ENCODE data around the gene NCBP1.
"Not testable (repeated sequence)": the region's sequence is repeated elsewhere in the genome, so short reads cannot be mapped to it uniquely, and the experiment has no call there.

Gene NCBP1, protein sequence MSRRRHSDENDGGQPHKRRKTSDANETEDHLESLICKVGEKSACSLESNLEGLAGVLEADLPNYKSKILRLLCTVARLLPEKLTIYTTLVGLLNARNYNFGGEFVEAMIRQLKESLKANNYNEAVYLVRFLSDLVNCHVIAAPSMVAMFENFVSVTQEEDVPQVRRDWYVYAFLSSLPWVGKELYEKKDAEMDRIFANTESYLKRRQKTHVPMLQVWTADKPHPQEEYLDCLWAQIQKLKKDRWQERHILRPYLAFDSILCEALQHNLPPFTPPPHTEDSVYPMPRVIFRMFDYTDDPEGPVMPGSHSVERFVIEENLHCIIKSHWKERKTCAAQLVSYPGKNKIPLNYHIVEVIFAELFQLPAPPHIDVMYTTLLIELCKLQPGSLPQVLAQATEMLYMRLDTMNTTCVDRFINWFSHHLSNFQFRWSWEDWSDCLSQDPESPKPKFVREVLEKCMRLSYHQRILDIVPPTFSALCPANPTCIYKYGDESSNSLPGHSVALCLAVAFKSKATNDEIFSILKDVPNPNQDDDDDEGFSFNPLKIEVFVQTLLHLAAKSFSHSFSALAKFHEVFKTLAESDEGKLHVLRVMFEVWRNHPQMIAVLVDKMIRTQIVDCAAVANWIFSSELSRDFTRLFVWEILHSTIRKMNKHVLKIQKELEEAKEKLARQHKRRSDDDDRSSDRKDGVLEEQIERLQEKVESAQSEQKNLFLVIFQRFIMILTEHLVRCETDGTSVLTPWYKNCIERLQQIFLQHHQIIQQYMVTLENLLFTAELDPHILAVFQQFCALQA

DNA sequence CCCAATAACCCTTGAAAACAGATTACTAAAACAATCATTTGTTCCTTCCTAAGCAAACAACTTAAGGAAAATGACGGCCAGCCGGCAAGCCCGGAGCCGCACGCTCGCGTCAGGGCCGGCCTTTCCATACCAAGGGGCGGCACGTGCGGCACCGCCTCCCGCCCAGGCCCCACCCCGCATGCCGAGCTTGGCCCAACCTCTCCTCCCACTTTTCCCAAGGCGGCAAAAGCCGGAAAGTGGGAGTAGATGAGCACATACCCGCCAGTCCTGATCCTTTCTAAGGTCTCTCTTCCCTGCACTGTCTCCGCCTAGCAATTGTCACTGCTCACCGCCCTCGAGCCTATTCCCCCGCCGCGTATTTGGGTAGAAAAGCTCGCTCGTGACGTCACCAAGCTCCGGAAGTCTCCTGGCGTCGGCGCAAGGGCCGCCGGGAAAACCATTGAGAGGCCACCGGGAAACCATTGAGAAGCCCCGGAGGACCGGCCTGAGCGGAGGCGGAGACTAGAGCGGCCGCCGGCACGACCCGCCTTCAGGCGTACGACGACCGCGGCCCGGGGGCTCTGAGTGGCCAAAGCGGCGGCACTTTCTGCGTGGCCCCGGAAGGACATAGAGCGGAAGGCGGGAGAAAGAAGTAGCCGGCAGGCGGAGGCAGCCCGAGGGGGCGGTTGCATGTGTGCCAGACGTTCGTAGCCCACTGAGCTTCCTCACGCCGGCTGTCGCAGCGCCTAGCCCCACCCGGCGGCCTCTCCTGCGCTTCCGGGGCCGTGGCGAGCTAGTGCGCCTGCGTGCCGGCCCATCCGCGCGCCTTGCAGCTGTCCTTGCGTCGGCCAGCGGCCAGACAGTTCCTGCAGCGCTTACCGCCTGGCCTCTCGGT, at the start of gene NCBP1, which contains the start of gene TSTD2:
Gene NCBP1, plus strand, starts transcription at position 837 of the 874 bp plus-strand sequence. CDS start 61 bp downstream, outside the sequence.
Gene TSTD2, minus strand, starts transcription at position 384 of the 874 bp plus-strand sequence. CDS start 5,806 bp downstream, outside the sequence.
- peak; percentile 97 to 98 for DNase-seq

GRCh38 chr9:97584778-97585177, 48.8 kb upstream of the NCBP1 start:
- not testable (repeated sequence) for DNase-seq

- DNase-seq: not testable (repeated sequence)
Observed at GRCh38 chr9:97586909-97587308, 46.7 kb upstream of the NCBP1 start.

DNA sequence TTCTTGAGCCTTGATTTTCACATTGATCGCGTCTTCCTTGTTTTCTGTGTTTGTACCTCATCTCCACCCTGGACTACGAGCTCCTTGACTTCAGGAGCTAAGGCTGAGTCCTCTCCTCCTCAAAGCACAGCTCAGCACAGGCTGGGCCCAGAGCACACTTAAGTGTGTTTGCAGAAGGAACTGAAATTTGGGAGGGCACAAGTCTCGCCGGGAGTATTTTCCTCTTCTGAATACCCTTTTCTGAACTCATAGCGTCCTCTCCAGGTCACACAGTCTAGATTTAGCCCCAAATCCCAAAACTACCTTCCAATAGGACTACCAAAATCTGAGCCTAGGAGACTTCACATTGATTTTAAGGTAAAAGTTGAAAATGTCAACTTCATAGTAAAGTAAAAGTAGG, 42.1 kb upstream of the NCBP1 start:
- DNase-seq: no peak

DNA sequence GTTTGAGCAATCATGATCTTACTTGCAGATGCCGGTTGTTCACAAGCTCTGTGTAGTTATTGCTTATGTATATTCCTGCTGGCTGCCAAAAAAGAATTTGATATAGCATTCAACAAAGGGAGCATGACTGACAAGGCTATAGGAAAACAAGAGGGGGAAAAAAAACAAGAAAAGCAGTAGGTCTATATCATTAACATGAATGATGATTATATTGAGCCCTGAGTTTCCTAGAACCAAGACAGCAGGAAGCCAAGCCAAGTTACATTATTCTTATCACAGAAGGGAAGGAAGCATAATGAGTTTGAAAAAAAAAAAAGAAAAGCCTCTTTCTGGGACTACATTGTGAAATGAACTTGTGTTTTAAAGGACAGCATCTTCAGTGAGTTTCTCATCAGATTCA, 41.5 kb upstream of the NCBP1 start:
- DNase-seq: no peak

DNA sequence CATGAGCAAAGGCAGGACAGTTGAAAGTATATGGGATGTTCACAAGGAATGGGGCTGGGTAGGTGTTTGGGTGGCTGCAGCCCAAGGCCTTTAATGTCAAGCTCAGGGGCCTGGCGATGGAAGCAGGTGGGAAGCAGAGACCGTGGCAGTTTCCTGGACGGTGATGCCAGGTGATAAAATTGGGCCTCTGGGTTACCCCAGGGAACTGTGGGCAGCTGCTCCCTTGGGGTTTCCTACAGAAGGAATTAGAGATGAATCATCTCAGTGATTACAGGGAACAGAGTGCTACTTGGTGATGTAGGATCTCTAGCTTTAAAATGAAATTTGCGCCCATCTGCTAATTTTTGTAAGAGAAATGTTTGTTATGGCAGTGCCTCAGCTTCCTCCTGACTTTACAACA, 39.7 kb upstream of the NCBP1 start:
- DNase-seq: peak in 1 of 2 experiments; percentile 36

- peak; percentile 27 to 73 for DNase-seq
Observed at GRCh38 chr9:97594381-97594921, 39.2 kb upstream of the NCBP1 start.

- no peak for DNase-seq
Observed at GRCh38 chr9:97596906-97597305, 36.7 kb upstream of the NCBP1 start.

DNA sequence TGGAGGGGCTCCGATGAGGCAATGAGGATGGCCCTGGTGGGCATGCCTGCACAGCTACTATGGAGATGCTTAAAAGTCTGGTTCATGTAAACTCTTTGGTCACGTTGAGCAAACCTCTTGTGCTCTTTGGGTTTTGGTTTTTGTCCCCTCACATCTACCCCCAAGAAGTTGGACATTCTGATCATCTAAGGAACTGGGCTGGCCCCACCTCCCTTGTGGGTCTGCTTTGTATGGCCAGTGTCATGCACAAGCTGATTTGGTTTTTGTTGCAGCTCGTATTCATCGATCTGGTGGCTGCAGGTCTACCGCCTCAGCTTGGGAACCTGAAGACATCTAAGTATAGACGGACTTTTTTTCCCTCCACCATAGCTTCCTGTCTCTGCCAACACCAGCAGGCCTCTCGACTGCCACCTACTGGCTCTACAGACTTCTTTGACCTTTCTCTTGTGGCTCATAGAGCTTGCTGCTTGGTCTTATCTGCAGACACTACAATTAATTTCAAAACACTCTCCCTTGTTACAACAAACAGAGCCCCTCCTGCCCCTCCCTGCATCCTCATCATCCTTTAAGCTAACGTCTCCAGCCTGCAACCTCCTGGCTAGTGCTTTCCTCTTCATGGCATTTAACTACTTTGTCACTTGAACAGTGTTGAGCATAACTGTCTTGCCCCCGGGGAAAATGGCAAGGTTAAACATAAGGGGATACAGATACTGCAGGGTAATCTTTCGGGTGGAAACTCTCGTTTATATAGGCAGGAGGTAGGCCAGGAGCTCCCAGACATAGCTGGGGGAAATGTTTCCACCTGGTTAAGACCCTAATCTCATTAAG, 34.9 kb upstream of the NCBP1 start:
- peak; percentile 38 to 75 for DNase-seq

DNA sequence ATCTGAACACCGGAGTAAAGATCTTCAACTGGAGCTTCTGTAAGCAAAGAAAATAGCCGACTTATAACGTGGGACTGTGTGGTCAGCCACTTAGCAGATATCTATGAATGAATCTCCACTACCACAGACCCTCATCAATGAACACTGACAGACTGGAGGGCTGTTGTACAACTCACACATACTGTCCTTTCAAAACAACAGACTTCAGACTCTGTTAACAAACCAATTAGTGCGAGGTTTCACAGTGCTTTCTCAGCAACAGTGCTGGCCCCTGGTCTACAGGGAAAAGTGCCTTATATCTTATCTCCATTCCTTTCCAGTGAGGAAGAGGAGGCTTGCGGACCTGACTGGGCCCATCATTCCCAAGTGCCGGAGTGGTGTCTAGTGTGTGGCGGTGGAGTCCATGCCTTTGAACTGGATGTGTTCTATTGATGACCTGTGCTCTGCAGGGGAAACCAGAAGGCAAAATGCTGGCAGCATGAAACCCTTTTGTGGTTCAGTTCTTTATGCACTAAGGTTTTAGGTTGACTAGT, 34.2 kb upstream of the NCBP1 start:
- DNase-seq: no peak

DNA sequence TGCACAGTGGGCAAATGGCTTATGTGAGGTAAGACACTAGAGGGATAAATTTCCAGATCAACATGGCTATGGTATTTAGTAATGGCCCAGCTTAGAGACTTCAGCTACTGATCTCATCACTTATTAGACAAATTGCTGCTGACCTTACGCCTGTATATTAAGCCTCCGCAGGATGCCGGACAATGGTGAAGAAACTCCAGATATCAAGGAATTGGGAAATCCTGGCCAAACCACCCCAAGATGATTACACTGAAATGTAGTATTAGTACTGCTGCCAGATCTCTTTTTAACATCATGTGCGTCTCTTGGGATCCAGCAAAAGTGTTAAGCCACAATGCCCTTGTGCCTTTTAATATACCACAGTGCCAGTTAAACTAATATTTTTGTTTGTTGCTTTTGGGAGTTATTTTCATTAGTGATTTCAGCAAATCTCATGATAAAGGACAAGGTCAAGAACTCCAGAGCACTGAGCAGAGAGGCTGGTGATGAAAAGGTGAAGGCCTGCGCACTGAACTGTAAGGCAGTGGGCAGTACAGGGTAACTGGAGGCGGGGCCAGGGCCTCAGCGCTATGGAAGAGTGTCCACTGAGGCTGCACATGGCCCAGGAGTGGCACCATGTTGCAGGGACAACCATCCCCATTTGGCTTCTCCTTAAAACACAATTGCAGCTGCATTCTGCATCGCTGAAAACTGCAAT, 32.9 kb upstream of the NCBP1 start:
- DNase-seq: no peak

- no peak for DNase-seq
Observed at GRCh38 chr9:97601228-97601898, 32.3 kb upstream of the NCBP1 start.

GRCh38 chr9:97602430-97602829, 31.2 kb upstream of the NCBP1 start:
- no peak for DNase-seq

- no peak for DNase-seq
Observed at GRCh38 chr9:97604901-97605645, 28.5 kb upstream of the NCBP1 start.

GRCh38 chr9:97615439-97616072, 18.1 kb upstream of the NCBP1 start:
- DNase-seq: peak in 1 of 2 experiments; percentile 39

DNA sequence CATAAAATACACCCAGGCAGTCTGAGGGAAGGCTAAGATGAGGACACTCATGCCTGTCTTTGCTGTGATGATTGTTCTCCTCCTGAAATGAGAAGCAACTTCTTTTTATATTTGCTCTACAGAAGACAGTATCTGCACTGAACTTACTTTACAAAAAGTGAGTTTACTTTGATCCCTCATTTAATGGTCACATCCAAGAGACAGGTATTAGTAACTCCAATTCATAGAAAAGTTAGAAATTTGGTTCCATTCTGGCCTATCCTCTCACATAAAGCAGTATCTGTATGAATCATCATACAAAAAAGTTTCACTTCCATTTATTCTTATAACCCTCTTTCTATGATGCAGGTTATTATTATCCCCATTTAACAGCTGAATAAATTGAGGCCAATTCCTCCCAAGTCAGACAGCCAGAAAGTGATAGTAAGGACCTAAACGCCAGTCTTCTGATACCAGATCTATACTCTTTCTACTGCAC, 15.6 kb upstream of the NCBP1 start:
- no peak for DNase-seq

DNA sequence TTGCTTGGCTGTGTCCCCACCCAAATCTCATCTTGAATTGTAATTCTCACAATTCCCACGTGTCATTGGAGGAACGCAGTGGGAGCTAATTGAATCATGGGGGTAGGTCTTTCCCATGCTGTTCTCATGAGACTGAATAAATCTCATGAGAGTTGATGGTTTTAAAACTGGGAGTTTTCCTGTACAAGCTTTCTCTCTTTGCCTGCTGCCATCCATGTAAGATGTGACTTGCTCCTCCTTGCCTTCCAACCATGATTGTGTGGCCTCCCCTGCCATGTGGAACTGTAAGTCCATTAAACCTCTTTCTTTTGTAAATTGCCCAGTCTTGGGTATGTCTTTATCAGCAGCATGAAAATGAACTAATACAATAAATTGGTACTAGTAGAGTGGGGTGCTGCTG, 13.6 kb upstream of the NCBP1 start:
- not testable (repeated sequence) for DNase-seq

GRCh38 chr9:97622483-97622882, 11.1 kb upstream of the NCBP1 start:
- DNase-seq: not testable (repeated sequence)

- no peak for DNase-seq
Observed at GRCh38 chr9:97623946-97624345, 9.7 kb upstream of the NCBP1 start.

Data from SHP77 (cell line).